ENCODE measurements around the gene FCGR2B. TPM values are rescaled to one million over a fixed set of nuclear protein-coding genes. Genes with fewer than 3 reads are reported as not detected.
"Not testable (repeated sequence)": the region's sequence is repeated elsewhere in the genome, so short reads cannot be mapped to it uniquely, and the experiment has no call there.

FCGR2B gene
- 1 to 10 TPM; 1.9 to 5.7 TPM for total RNA-seq

DNA sequence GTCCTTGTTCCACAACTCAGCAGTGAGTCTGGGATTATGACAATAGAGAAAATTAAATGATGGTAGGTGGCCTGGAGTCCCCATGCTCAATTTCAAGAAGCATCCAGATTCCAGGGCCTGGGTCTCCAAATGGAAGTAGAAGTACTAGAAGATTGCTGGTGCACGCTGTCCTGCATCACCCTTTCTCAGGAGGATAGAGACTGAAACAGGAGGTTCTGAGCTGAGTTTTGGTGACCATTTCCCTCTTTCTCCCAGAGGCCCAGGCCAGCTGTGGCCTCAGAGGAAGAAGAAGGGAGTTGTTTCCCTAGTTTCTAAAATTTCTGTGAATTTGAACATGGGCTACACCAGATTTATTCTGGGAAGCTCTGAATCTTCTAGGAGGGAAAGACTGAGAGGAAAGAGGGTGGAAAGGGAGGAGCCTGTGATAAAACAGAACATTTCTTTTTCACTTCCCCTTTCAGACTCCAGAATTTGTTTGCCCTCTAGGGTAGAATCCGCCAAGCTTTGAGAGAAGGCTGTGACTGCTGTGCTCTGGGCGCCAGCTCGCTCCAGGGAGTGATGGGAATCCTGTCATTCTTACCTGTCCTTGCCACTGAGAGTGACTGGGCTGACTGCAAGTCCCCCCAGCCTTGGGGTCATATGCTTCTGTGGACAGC, at the start of gene FCGR2B:
Gene FCGR2B, plus strand, starts transcription at position 460 of the 656 bp plus-strand sequence. Its CDS starts 99 bp downstream, at position 559.
- no CpG with 5 or more reads among the region's 4 CpGs for WGBS
- H3K36me3 ChIP-seq; H3K27ac ChIP-seq; H3K9me3 ChIP-seq; H3K4me3 ChIP-seq; DNase-seq (ENCODE audit: low spot score); H3K4me1 ChIP-seq (replicated peaks); intact Hi-C loops (cut with DNase I); H3K27me3 ChIP-seq (replicated peaks; ENCODE audit: insufficient read depth): not testable (repeated sequence)

DNA sequence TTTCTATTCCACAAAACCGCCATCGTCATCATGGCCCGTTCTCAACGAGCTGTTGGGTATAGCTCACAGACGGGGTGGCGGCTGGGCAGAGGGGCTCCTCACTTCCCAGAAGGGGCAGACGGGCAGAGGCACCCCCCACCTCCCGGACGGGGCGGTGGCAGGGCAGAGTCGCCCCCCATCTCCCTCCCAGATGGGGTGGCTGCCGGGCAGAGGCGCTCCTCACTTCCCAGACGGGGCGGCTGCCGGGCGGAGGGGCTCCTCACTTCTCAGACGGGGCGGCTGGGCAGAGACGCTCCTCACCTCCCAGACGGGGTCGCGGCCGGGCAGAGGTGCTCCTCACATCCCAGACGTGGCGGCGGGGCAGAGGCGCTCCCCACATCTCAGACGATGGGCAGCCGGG, 46.5 kb upstream of the FCGR2B start:
- WGBS, result 92% methylated on average over 23 of the region's 30 CpGs
- H3K27ac ChIP-seq; H3K9me3 ChIP-seq; intact Hi-C loops (cut with DNase I); H3K4me3 ChIP-seq; H3K27me3 ChIP-seq (replicated peaks; ENCODE audit: insufficient read depth); H3K36me3 ChIP-seq; H3K4me1 ChIP-seq (replicated peaks); DNase-seq (ENCODE audit: low spot score): not testable (repeated sequence)

DNA sequence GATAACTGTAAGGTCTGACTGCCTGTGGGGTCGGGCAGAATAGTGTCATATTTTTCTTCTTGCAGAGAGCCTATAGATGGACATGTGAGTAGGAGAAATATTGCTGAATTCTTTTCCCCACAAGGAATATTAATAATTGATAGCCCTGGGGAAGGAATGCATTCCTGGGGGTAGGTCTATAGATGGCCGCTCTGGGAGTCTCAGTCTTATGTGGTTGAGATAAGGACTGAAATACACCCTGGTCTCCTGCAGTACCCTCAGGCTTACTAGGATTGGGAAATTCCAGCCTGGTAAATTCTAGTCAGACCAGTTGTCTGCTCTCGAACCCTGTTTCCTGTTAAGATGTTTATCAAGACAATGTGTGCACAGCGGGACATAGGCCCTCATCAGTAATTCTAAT, 44.4 kb upstream of the FCGR2B start:
- H3K4me3 ChIP-seq; intact Hi-C loops (cut with DNase I); H3K27me3 ChIP-seq (replicated peaks; ENCODE audit: insufficient read depth); H3K4me1 ChIP-seq (replicated peaks); H3K27ac ChIP-seq; DNase-seq (ENCODE audit: low spot score); H3K9me3 ChIP-seq; H3K36me3 ChIP-seq: not testable (repeated sequence)
- 70% methylated on average over 4 of the region's 4 CpGs for WGBS

DNA sequence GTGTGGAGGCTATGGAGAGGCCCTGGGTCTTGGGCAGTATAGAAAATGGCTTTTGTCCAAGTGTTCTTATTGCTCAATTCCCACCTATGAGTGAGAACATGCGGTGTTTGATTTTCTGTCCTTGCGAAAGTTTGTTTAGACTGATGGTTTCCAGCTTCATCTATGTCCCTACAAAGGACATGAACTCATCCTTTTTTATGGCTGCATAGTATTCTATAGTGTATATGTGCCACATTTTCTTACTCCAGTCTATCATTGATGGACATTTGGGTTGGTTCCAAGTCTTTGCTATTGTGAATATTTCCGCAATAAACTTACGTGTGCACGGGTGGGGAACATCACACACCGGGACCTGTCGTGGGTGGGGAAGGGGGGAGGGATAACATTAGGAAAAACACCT, 42.5 kb upstream of the FCGR2B start:
- DNase-seq (ENCODE audit: low spot score); H3K27me3 ChIP-seq (replicated peaks; ENCODE audit: insufficient read depth); H3K4me3 ChIP-seq; H3K9me3 ChIP-seq; H3K27ac ChIP-seq; H3K36me3 ChIP-seq; intact Hi-C loops (cut with DNase I); H3K4me1 ChIP-seq (replicated peaks): not testable (repeated sequence)
- WGBS, result 80% methylated on average over 7 of the region's 7 CpGs

DNA sequence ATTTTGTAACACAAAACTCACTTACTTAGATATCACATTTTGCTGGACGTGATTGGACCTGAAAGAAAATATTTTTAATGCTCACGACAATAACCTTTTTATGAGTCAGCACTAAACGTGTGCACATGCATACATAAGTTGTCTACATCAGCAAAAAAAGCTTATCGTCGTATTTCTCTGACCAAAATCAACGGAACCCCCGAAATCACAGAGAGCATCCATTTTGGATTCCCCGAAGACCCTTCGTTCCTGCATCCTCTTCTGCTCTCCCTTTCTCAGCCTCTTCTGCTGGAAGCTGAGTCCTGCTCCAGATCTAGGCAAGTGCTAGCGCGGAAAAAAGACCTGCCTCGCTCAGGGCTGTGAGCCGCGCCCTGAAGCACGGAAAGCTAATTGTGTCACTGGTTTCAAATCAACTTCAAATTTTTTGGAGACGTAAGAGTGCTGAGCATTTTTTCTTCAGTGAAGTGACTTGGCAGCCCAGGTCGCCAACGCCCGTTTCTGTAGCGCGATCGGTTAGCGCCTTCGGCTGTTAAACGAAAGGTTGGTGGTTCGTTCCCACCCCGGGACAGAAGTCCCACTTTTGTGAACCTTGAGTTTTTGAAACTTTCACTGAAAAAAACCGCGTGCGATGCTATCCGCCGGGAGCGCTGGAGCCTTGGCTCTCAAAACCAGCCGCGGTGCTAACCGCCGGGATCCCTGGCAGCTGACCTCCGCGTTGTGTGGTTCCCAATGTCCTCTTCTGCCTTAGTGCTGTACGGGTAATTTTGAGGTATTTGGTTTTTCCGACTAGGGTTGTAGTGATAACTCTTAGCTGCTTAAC, 41.6 kb upstream of the FCGR2B start:
- H3K36me3 ChIP-seq; H3K4me1 ChIP-seq (replicated peaks); intact Hi-C loops (cut with DNase I); H3K9me3 ChIP-seq; H3K4me3 ChIP-seq; H3K27me3 ChIP-seq (replicated peaks; ENCODE audit: insufficient read depth); DNase-seq (ENCODE audit: low spot score); H3K27ac ChIP-seq: not testable (repeated sequence)
- WGBS, result 6% methylated on average over 41 of the region's 41 CpGs

DNA sequence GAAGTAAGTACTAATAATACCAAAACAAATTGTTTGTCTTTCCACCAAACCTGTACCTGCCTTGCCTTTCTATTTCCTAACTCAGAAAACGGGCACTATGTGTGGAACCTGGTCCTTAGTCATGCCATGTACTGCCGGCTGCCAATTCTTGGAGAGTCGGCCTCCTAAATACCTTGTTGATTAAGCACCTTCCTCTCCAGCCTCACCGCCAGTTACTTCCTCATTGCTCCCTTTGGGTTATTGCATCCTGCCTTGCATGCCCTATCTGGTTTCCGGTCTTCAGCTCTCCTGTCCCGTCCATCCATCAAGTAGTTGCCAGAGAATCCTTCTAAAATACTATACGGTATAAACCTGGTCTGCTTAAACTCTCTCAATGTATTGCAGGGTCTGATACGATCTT, 40.9 kb upstream of the FCGR2B start:
- H3K4me1 ChIP-seq (replicated peaks); H3K27ac ChIP-seq; H3K4me3 ChIP-seq; H3K9me3 ChIP-seq; H3K27me3 ChIP-seq (replicated peaks; ENCODE audit: insufficient read depth); H3K36me3 ChIP-seq; DNase-seq (ENCODE audit: low spot score); intact Hi-C loops (cut with DNase I): not testable (repeated sequence)
- WGBS, result 67% methylated on average over 8 of the region's 8 CpGs

DNA sequence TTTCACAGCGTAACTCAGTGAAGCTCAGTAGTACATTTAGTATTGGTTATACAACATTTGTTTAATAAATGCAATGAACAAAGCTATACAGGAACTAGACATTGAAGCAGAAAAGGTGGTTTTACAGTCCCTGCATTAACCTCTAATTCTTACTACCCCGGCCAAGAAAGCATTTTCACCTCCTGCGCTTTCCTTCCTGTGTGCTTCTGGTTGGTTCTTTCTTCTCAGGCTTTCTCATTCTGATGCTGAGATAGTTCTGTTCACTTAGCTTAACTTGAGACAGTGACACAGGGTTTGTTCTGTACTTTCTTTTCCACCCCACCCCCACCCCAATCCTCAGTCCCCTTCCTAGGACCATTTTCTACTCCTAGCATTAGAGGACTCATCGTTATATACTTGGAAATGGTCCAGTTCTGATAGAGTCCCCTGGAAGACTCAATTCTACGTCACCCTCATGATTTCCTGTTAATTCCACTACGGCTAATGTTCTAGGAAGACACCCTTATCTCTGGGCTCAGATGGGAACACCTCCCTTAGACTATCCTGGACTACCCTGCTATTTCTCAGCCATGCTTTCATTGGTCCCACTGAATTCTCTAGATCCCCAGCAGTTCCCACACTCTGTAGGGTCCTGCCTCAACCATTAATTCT, 39.4 kb upstream of the FCGR2B start:
- WGBS, result 62% methylated on average over 6 of the region's 6 CpGs
- H3K4me3 ChIP-seq; DNase-seq (ENCODE audit: low spot score); H3K27ac ChIP-seq; H3K36me3 ChIP-seq; intact Hi-C loops (cut with DNase I); H3K9me3 ChIP-seq; H3K4me1 ChIP-seq (replicated peaks); H3K27me3 ChIP-seq (replicated peaks; ENCODE audit: insufficient read depth): not testable (repeated sequence)

DNA sequence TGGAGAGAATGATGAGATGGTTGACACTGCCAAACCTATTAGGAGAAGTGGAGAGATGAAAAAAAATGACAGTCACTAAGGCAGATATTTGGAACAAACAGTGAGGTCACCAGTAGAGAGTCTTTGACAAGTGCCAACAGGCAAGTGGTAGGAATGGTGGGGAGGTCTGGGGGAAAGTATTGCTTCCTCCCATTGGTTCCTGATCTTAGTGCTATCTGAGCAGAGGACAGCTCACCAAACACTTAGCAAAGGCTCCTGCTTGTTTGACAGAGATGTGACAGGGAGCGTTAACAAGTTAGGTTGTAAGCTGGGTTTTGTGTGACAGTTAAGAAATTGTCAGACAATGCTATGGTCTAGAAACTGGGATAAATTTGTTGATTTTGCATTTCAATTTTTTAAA, 38.3 kb upstream of the FCGR2B start:
- H3K27me3 ChIP-seq (replicated peaks; ENCODE audit: insufficient read depth); intact Hi-C loops (cut with DNase I); H3K4me1 ChIP-seq (replicated peaks); H3K36me3 ChIP-seq; H3K4me3 ChIP-seq; DNase-seq (ENCODE audit: low spot score); H3K9me3 ChIP-seq; H3K27ac ChIP-seq: not testable (repeated sequence)
- 81% methylated on average over 1 of the region's 1 CpG for WGBS

DNA sequence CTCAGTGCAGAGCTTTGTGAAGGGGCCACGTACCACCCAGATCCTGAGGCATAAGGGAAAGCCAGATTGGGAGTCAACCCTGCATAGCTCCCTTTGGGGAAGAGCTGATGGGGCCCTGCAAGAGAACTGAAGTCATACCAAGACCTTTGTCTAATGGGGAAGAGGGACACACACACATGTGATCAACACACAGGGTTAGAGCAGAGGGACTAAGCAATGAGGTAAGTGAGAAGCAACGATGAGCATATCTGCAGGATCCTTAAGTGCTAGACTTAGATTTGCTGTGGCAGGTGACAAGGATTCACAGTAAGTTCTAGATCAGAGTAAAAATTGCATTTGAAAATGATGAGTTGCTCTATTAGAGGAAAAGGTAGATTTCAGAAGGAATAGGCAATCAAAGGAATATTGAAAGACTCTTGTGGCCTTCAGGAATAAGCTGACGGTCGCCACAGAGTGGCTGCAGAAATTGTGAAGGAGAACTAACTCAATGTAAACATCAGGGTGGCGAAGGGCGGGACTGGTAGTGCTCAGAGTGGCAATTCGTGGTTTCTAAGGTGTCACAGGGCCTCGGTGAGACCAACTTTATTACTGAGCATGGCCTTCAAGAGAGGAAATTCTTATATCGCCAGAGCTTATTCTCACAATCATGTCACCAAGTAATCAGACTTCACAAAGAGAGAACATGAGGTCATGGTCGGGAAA, 36.3 kb upstream of the FCGR2B start:
- H3K4me1 ChIP-seq (replicated peaks); H3K9me3 ChIP-seq; DNase-seq (ENCODE audit: low spot score); H3K36me3 ChIP-seq; H3K4me3 ChIP-seq; intact Hi-C loops (cut with DNase I); H3K27me3 ChIP-seq (replicated peaks; ENCODE audit: insufficient read depth); H3K27ac ChIP-seq: not testable (repeated sequence)
- WGBS, result 70% methylated on average over 9 of the region's 10 CpGs

DNA sequence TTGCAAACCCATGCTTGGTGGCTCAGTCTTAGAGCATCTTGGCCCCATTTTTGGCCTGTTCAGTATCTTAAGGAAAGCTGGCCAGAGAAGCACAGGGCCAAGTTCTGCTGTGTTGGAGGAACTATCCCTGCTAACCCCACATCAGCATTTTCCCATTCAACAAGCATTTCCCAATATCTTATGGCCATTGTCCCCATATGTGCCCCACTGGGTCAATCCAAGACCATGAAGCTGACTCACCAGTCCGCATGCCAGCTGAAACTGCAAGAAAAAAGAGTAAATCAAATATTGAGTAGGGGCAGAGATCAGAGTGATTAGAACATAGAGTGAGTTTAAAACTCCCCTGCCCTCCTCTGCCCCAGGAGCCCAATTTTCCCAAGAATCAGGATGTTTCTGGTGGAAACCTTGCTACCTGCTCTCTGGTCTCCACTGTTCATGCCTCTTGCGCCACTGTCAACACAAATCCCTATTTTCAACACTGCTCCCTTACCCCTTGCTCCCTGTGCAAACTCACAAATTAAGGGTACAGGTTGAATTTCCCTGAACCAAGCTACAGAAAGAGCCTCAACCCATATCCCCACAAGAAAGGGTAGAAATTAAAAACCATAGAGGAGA, 32.7 kb upstream of the FCGR2B start:
- DNase-seq (ENCODE audit: low spot score); H3K9me3 ChIP-seq; H3K27ac ChIP-seq; H3K27me3 ChIP-seq (replicated peaks; ENCODE audit: insufficient read depth); H3K4me3 ChIP-seq; H3K36me3 ChIP-seq; intact Hi-C loops (cut with DNase I); H3K4me1 ChIP-seq (replicated peaks): not testable (repeated sequence)
- 89% methylated on average over 1 of the region's 2 CpGs for WGBS
